ENCODE results near the gene SULF2.

The SULF2 gene

GRCh38 chr20:47717421-47717820 lies 67.9 kb downstream of the SULF2 start:
- TF ChIP-seq CTCF (conservative IDR thresholded peaks at IDR 0.05; ENCODE audit: low read depth, low read length), result no peak
- H3K4me3 ChIP-seq (ENCODE audit: low read length), result no peak overlapping the region
- DNase-seq (ENCODE audit: low read depth), result no peak

- no peak for TF ChIP-seq CTCF (conservative IDR thresholded peaks at IDR 0.05; ENCODE audit: low read depth, low read length)
- DNase-seq (ENCODE audit: low read depth), result no peak
- H3K4me3 ChIP-seq (ENCODE audit: low read length), result no peak overlapping the region
Measured at GRCh38 chr20:47713878-47714450, 71.3 kb downstream of the SULF2 start.

- TF ChIP-seq CTCF (conservative IDR thresholded peaks at IDR 0.05; ENCODE audit: low read depth, low read length), result no peak
- DNase-seq (ENCODE audit: low read depth), result no peak
- no peak overlapping the region for H3K4me3 ChIP-seq (ENCODE audit: low read length)
Measured at GRCh38 chr20:47713163-47713562, 72.1 kb downstream of the SULF2 start.

GRCh38 chr20:47711046-47711752 lies 74.1 kb downstream of the SULF2 start:
- no peak overlapping the region for H3K4me3 ChIP-seq (ENCODE audit: low read length)
- no peak for DNase-seq (ENCODE audit: low read depth)
- no peak for TF ChIP-seq CTCF (conservative IDR thresholded peaks at IDR 0.05; ENCODE audit: low read depth, low read length)

GRCh38 chr20:47710665-47711045 lies 74.6 kb downstream of the SULF2 start:
- no peak overlapping the region for H3K4me3 ChIP-seq (ENCODE audit: low read length)
- no peak for TF ChIP-seq CTCF (conservative IDR thresholded peaks at IDR 0.05; ENCODE audit: low read depth, low read length)
- DNase-seq (ENCODE audit: low read depth), result no peak

GRCh38 chr20:47708953-47709833 lies 76.1 kb downstream of the SULF2 start:
- TF ChIP-seq CTCF (conservative IDR thresholded peaks at IDR 0.05; ENCODE audit: low read depth, low read length), result no peak
- no peak overlapping the region for H3K4me3 ChIP-seq (ENCODE audit: low read length)
- DNase-seq (ENCODE audit: low read depth), result no peak
